GM23338 (cell line): ENCODE measurements around the gene MUS81. TPM values are rescaled to one million over a fixed set of nuclear protein-coding genes. Genes with fewer than 3 reads are reported as not detected.

Source experiments
- ATAC-seq: fragments of 200-7000 bp; cut with Tn5 transposase; 3 replicates; pipeline ENCODE4 v1.9.1; 2020
- DNase-seq: peaks from one replicate; pipeline ENCODE4 v3.0.0-alpha.2; 2015; ENCODE audit warnings: low spot score
- H2AFZ ChIP-seq: fragments of 200-600 bp; sonication (generic); 2 replicates; pipeline ENCODE4 v1.8.0; 2016; ENCODE audit warnings: antibody characterized with exemption, mild to moderate bottlenecking, moderate library complexity
- H3F3A ChIP-seq: fragments of 200-600 bp; sonication (generic); replicated peaks from 2 replicates; pipeline ENCODE4 v1.8.0; 2017; ENCODE audit warnings: antibody characterized with exemption, mixed run types, low read depth
- H3K27ac ChIP-seq: fragments of 200-600 bp; sonication (generic); 2 replicates; pipeline ENCODE4 v1.6.1; 2016; ENCODE audit warnings: low read depth
- H3K27me3 ChIP-seq: fragments of 200-600 bp; sonication (generic); 2 replicates; pipeline ENCODE4 v1.8.0; 2016; ENCODE audit warnings: mild to moderate bottlenecking, mixed run types, moderate library complexity; ENCODE audit not compliant: insufficient read depth
- H3K36me3 ChIP-seq: fragments of 200-600 bp; sonication (generic); 2 replicates; pipeline ENCODE4 v1.8.0; 2016; ENCODE audit warnings: mild to moderate bottlenecking; ENCODE audit not compliant: insufficient read depth
- H3K4me1 ChIP-seq: fragments of 200-600 bp; sonication (generic); 2 replicates; pipeline ENCODE4 v1.8.0; 2016; ENCODE audit warnings: mild to moderate bottlenecking, moderate library complexity; ENCODE audit not compliant: insufficient read depth
- H3K4me2 ChIP-seq: fragments of 200-600 bp; sonication (generic); 2 replicates; pipeline ENCODE4 v1.7.1; 2017; ENCODE audit warnings: mixed run types
- H3K4me3 ChIP-seq: fragments of 200-600 bp; sonication (generic); 2 replicates; pipeline ENCODE4 v1.6.1; 2016; ENCODE audit warnings: mixed run types
- H3K79me2 ChIP-seq: fragments of 200-600 bp; sonication (generic); replicated peaks from 2 replicates; pipeline ENCODE4 v1.8.0; 2017; ENCODE audit warnings: mild to moderate bottlenecking; ENCODE audit not compliant: insufficient read depth
- H3K9me2 ChIP-seq: fragments of 200-600 bp; sonication (generic); 2 replicates; pipeline ENCODE4 v1.8.0; 2017; ENCODE audit not compliant: insufficient read depth
- H4K20me1 ChIP-seq: fragments of 200-600 bp; sonication (generic); replicated peaks from 2 replicates; pipeline ENCODE4 v1.8.0; 2017; ENCODE audit warnings: mild to moderate bottlenecking; ENCODE audit not compliant: insufficient read depth
- H3K27ac Mint-ChIP-seq: 2 replicates; pipeline ENCODE4 v1.8.0; 2020; ENCODE audit warnings: inconsistent platforms, mild to moderate bottlenecking, moderate library complexity, mixed read lengths
- H3K27me3 Mint-ChIP-seq: 3 replicates; pipeline ENCODE4 v1.8.0; 2022; ENCODE audit warnings: low read depth, mild to moderate bottlenecking, moderate library complexity, mixed read lengths, inconsistent platforms; ENCODE audit not compliant: insufficient read depth, poor library complexity
- H3K36me3 Mint-ChIP-seq: 3 replicates; pipeline ENCODE4 v1.8.0; 2021; ENCODE audit warnings: low read depth, mild to moderate bottlenecking, inconsistent platforms, moderate library complexity, mixed read lengths
- H3K4me1 Mint-ChIP-seq: 3 replicates; pipeline ENCODE4 v1.8.0; 2020; ENCODE audit warnings: mild to moderate bottlenecking, inconsistent platforms, mixed read lengths
- H3K4me3 Mint-ChIP-seq: 3 replicates; pipeline ENCODE4 v1.8.0; 2021; ENCODE audit warnings: moderate library complexity, mild to moderate bottlenecking, inconsistent platforms, mixed read lengths
- H3K9me3 Mint-ChIP-seq: 3 replicates; pipeline ENCODE4 v1.8.0; 2020; ENCODE audit warnings: moderate library complexity, mild to moderate bottlenecking, inconsistent platforms, mixed read lengths
- CREB1 ChIP-seq: fragments of 250-450 bp; sonication (Bioruptor Pico); IDR thresholded peaks from 2 replicates; pipeline ENCODE4 v1.5.0; 2020; ENCODE audit warnings: low read depth, mild to moderate bottlenecking, moderate library complexity
- EZH2 ChIP-seq: fragments of 200-600 bp; sonication (generic); IDR thresholded peaks from one replicate; pipeline ENCODE4 v1.8.0; 2017; ENCODE audit warnings: antibody characterized with exemption, mild to moderate bottlenecking, low read depth; ENCODE audit not compliant: unreplicated experiment
- EZH2phosphoT487 ChIP-seq: fragments of 200-600 bp; sonication (generic); IDR thresholded peaks from one replicate; pipeline ENCODE4 v1.8.1; 2018; ENCODE audit warnings: antibody characterized with exemption; ENCODE audit not compliant: unreplicated experiment
- POLR2AphosphoS5 ChIP-seq: IDR thresholded peaks from 2 replicates; pipeline ENCODE4 v1.6.1; 2016; ENCODE audit warnings: antibody characterized with exemption, low read depth
- STAT1 ChIP-seq: IDR thresholded peaks from one replicate; pipeline ENCODE4 v1.6.1; 2016; ENCODE audit warnings: antibody characterized with exemption; ENCODE audit not compliant: unreplicated experiment
- ZNF331 ChIP-seq: fragments of 250-450 bp; sonication (Bioruptor Pico); IDR thresholded peaks from 2 replicates; pipeline ENCODE4 v1.5.0; 2020; ENCODE audit warnings: low read depth, mild to moderate bottlenecking, moderate library complexity
- polyA plus RNA-seq: library from polyadenylated mRNA; unstranded; fragments of >200 nt; fragmentation: Nextera tagmentation; extraction: Ambion mirVana; gene quantifications from 2 replicates; pipeline ENCODE4 v1.2.1, GENCODE V29; 2016
- total RNA-seq: library from RNA; depleted of rRNA; stranded (reverse); fragments of >200 nt; shearing (Covaris generic); gene quantifications from 2 replicates; pipeline ENCODE4 v1.2.3, GENCODE V29; 2014
- TF ChIP-seq, protein P1 (sequence below): IDR thresholded peaks from 2 replicates; pipeline ENCODE4 v1.6.1; 2016; ENCODE audit warnings: antibody characterized with exemption
- TF ChIP-seq, protein P2 (sequence below), 2 experiments: fragments of 200-600 bp in 1 of 2; sonication (generic) in 1 of 2; conservative IDR thresholded peaks; 2 replicates each; pipeline versions ENCODE4 v1.5.1 to v1.6.1; 2016 to 2017; ENCODE audit warnings: antibody characterized with exemption in 2 of 2, low read depth in 2 of 2, mild to moderate bottlenecking in 2 of 2, moderate library complexity in 1 of 2

Gene MUS81
- total and polyA plus RNA-seq, 2 experiments from 2014 or later: 38.5 to 48.6 TPM

DNA sequence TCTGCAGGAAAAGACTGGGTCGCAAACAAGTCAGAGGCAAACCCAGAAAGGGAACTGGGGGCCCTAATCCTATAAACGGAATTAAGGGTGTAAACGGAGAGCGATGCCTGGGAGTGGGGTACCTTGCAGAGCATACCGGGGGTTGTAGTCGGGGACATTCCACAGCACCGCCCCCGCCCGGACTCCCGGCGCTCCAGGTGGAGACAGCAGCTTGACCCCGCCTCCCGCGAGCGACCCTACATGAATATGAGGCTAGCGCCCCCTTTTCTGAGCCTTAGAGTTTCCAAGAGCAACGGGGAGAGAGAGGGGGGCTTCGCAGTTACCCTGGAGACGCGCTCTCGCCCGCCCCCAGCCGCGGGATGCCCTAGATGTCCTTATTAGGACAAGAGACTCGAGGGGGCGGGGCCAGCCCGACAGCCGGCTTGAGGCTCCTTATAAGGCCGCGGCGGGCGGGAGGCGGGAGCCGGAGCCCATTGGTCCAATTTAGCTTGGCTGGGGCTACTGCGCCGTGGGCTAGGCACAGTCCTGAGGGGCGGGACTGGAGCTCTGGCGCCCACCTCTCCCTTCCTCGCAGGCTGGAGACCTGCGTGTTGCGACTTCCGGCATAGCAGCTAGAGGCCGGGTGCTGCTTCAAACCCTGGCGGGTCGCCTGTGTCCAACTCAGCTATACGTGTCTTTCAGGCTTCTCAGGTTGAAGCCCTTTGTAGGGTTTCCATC lies 980 bp upstream of the MUS81 start:
- H3K27ac ChIP-seq: peak overlapping the region; percentile 96
- H3F3A ChIP-seq: peaks cover 49% of the 10 kb centered on the region
- H3K36me3 ChIP-seq: peaks cover 22% of the 10 kb centered on the region
- Mint-ChIP-seq H3K27me3 (peaks cover 36% of the 10 kb centered on the region), H3K36me3 (peaks cover 56% of the 10 kb centered on the region), H3K9me3 (peaks cover 4% of the 10 kb centered on the region; the same call in 2 of the 3 replicates), H3K27ac (peak overlapping the region; percentile 97), H3K4me1 (peaks cover 28% of the 10 kb centered on the region), H3K4me3 (peak overlapping the region; percentile 91)
- H3K79me2 ChIP-seq: peaks cover 43% of the 10 kb centered on the region
- H3K4me3 ChIP-seq: peak overlapping the region; percentile 95
- no peak overlapping the region for H2AFZ ChIP-seq
- H3K4me1 ChIP-seq: peaks cover 11% of the 10 kb centered on the region
- ATAC-seq: peak; percentile 68
- H3K4me2 ChIP-seq: peak overlapping the region; percentile 99
- H4K20me1 ChIP-seq: peaks cover 31% of the 10 kb centered on the region
- H3K9me2 ChIP-seq: no peaks in the 10 kb centered on the region
- TF ChIP-seq, protein P1, sequence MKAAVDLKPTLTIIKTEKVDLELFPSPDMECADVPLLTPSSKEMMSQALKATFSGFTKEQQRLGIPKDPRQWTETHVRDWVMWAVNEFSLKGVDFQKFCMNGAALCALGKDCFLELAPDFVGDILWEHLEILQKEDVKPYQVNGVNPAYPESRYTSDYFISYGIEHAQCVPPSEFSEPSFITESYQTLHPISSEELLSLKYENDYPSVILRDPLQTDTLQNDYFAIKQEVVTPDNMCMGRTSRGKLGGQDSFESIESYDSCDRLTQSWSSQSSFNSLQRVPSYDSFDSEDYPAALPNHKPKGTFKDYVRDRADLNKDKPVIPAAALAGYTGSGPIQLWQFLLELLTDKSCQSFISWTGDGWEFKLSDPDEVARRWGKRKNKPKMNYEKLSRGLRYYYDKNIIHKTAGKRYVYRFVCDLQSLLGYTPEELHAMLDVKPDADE: peak; percentile 35; the same call in 1 of the 2 replicates
- TF ChIP-seq POLR2AphosphoS5: peak; percentile 87
- no peak for TF ChIP-seq STAT1
- TF ChIP-seq, protein P2, sequence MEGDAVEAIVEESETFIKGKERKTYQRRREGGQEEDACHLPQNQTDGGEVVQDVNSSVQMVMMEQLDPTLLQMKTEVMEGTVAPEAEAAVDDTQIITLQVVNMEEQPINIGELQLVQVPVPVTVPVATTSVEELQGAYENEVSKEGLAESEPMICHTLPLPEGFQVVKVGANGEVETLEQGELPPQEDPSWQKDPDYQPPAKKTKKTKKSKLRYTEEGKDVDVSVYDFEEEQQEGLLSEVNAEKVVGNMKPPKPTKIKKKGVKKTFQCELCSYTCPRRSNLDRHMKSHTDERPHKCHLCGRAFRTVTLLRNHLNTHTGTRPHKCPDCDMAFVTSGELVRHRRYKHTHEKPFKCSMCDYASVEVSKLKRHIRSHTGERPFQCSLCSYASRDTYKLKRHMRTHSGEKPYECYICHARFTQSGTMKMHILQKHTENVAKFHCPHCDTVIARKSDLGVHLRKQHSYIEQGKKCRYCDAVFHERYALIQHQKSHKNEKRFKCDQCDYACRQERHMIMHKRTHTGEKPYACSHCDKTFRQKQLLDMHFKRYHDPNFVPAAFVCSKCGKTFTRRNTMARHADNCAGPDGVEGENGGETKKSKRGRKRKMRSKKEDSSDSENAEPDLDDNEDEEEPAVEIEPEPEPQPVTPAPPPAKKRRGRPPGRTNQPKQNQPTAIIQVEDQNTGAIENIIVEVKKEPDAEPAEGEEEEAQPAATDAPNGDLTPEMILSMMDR (conservative IDR thresholded peaks at IDR 0.05; ENCODE audit: low read depth in 2 of 2): peak in 1 of 2 experiments; percentile 55; a peak in 2 of 4 replicates
- DNase-seq: peak; percentile 100
- no peaks in the 10 kb centered on the region for H3K27me3 ChIP-seq

DNA sequence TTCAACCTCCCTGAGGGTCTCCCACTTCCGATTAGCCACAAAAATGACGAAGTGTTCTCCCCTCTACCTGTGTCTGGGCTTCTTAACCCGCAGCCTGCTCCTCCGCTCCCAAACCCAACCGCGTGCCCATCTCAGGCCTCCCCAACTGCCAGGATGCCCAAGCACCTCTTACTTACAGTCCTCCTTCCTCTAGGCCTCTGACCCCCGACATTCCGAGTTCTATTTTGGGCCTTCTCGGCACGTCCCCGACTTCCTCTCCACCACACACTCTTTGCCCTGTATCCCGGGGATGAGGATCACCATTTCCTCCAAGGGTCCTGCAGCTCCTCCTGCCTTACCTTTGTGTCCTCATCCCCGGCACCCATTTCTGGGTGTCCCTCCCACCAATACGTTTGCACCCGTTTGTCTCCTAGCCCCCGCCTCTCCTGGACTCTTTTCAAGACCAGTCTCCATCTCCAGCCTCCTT lies 388 bp upstream of the MUS81 start:
- ATAC-seq: no peak

DNA sequence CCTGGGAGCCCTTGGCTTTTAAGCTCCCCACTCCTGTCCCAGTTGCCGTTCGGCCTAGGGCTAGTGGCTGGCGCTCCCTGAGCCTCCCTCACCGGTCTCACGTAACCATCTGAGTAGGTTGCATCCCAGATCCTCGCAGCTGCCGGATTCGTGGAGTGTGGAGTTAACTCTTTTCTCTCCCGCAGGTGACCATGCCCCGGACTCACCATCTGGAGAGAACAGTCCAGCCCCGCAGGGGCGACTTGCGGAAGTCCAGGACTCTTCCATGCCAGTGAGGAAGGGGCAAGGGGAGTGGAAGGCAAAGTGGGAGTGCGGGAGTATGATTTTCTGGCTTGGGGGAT lies 902 bp downstream of the MUS81 start:
- Mint-ChIP-seq H3K4me1 (peaks cover 19% of the 10 kb centered on the region), H3K9me3 (peaks cover 4% of the 10 kb centered on the region; the same call in 2 of the 3 replicates), H3K27ac (peak overlapping the region; percentile 94), H3K36me3 (peaks cover 47% of the 10 kb centered on the region), H3K27me3 (peaks cover 32% of the 10 kb centered on the region), H3K4me3 (peak overlapping the region; percentile 91)
- peak overlapping the region; percentile 66; the same call in 1 of the 2 replicates for H2AFZ ChIP-seq
- H3K79me2 ChIP-seq: peaks cover 25% of the 10 kb centered on the region
- H3K36me3 ChIP-seq: peaks cover 4% of the 10 kb centered on the region; the same call in 1 of the 2 replicates
- ATAC-seq (no peak), DNase-seq (no peak)
- H3K4me2 ChIP-seq: peak overlapping the region; percentile 99
- peaks cover 13% of the 10 kb centered on the region for H4K20me1 ChIP-seq
- peaks cover 11% of the 10 kb centered on the region for H3K4me1 ChIP-seq
- peak overlapping the region; percentile 96; the same call in 1 of the 2 replicates for H3K27ac ChIP-seq
- H3K4me3 ChIP-seq: peak overlapping the region; percentile 95
- H3F3A ChIP-seq: peaks cover 32% of the 10 kb centered on the region
- no peaks in the 10 kb centered on the region for H3K27me3 ChIP-seq
- H3K9me2 ChIP-seq: no peaks in the 10 kb centered on the region
- no peak for TF ChIP-seq CREB1
- TF ChIP-seq, protein P2 (conservative IDR thresholded peaks at IDR 0.05; ENCODE audit: low read depth in 2 of 2): no peak
- no peak for TF ChIP-seq EZH2
- TF ChIP-seq ZNF331 (CRISPR knock-in tag): no peak

More for the DNA sequence above, 388 bp upstream of the MUS81 start:
- H3K27me3 Mint-ChIP-seq: peaks cover 34% of the 10 kb centered on the region
- Histone ChIP-seq H3K79me2 (peaks cover 37% of the 10 kb centered on the region), H3F3A (peaks cover 43% of the 10 kb centered on the region), H2AFZ (no peak overlapping the region), H3K27me3 (no peaks in the 10 kb centered on the region), H3K4me2 (peak overlapping the region; percentile 99), H3K36me3 (peaks cover 16% of the 10 kb centered on the region), H3K4me3 (peak overlapping the region; percentile 95), H3K9me2 (no peaks in the 10 kb centered on the region), H4K20me1 (peaks cover 25% of the 10 kb centered on the region), H3K27ac (peak overlapping the region; percentile 96), H3K4me1 (peaks cover 11% of the 10 kb centered on the region)
- peaks cover 52% of the 10 kb centered on the region for H3K36me3 Mint-ChIP-seq
- peak overlapping the region; percentile 97 for H3K27ac Mint-ChIP-seq
- H3K9me3 Mint-ChIP-seq: peaks cover 4% of the 10 kb centered on the region; the same call in 2 of the 3 replicates
- H3K4me1 Mint-ChIP-seq: peaks cover 25% of the 10 kb centered on the region
- no peak for TF ChIP-seq EZH2phosphoT487
- DNase-seq: no peak
- H3K4me3 Mint-ChIP-seq: peak overlapping the region; percentile 91
